ENCODE measurements around the gene TAF11L13.
"Not testable (repeated sequence)": the region's sequence is repeated elsewhere in the genome, so short reads cannot be mapped to it uniquely, and the experiment has no call there.

Gene TAF11L13

DNA sequence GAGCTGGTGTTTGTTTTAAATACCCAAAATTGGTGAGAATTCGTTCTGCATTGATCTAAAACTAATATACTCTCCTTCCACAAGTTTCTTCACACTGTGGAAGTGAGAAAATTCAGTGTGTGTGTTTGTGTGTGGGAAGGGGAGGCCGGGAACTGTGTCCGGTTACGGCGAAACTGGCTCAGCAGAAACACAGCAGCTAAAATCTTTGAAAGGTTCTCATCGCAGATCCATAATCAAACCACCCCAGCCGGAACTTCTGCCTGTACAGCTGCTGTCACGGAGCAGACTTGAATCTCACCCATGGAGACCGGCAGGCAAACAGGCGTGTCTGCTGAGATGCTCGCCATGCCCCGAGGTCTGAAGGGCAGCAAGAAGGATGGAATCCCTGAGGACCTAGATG is at the start of gene TAF11L13:
TAF11L13 (plus strand) TSS at position 301 of the 400 bp plus-strand sequence.
- not testable (repeated sequence) for DNase-seq (ENCODE audit: low read depth in 3 of 3)

DNA sequence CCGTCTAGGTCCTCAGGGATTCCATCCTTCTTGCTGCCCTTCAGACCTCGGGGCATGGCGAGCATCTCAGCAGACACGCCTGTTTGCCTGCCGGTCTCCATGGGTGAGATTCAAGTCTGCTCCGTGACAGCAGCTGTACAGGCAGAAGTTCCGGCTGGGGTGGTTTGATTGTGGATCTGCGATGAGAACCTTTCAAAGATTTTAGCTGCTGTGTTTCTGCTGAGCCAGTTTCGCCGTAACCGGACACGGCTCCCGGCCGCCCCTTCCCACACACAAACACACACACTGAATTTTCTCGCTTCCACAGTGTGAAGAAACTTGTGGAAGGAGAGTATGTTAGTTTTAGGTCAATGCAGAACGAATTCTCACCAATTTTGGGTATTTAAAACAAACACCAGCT is 46.2 kb upstream of the TAF11L13 start, which contains the start of gene TAF11L7:
TAF11L7 (minus strand) TSS at position 101 of the 400 bp plus-strand sequence.
- DNase-seq (ENCODE audit: low read depth in 3 of 3): not testable (repeated sequence)

DNA sequence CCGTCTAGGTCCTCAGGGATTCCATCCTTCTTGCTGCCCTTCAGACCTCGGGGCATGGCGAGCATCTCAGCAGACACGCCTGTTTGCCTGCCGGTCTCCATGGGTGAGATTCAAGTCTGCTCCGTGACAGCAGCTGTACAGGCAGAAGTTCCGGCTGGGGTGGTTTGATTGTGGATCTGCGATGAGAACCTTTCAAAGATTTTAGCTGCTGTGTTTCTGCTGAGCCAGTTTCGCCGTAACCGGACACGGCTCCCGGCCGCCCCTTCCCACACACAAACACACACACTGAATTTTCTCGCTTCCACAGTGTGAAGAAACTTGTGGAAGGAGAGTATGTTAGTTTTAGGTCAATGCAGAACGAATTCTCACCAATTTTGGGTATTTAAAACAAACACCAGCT is 41.0 kb upstream of the TAF11L13 start, which contains the start of gene TAF11L8:
TAF11L8 (minus strand) TSS at position 101 of the 400 bp plus-strand sequence.
- DNase-seq (ENCODE audit: low read depth in 3 of 3): not testable (repeated sequence)

DNA sequence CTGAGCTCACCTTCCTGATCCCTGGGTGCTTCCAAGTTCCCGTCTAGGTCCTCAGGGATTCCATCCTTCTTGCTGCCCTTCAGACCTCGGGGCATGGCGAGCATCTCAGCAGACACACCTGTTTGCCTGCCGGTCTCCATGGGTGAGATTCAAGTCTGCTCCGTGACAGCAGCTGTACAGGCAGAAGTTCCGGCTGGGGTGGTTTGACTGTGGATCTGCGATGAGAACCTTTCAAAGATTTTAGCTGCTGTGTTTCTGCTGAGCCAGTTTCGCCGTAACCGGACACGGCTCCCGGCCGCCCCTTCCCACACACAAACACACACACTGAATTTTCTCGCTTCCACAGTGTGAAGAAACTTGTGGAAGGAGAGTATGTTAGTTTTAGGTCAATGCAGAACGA is 37.6 kb upstream of the TAF11L13 start, which contains the start of gene TAF11L9:
TAF11L9 (minus strand) TSS at position 140 of the 400 bp plus-strand sequence.
- not testable (repeated sequence) for DNase-seq (ENCODE audit: low read depth in 3 of 3)

DNA sequence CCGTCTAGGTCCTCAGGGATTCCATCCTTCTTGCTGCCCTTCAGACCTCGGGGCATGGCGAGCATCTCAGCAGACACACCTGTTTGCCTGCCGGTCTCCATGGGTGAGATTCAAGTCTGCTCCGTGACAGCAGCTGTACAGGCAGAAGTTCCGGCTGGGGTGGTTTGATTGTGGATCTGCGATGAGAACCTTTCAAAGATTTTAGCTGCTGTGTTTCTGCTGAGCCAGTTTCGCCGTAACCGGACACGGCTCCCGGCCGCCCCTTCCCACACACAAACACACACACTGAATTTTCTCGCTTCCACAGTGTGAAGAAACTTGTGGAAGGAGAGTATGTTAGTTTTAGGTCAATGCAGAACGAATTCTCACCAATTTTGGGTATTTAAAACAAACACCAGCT is 34.2 kb upstream of the TAF11L13 start, which contains the start of gene TAF11L10:
TAF11L10 (minus strand) TSS at position 101 of the 400 bp plus-strand sequence.
- DNase-seq (ENCODE audit: low read depth in 3 of 3): not testable (repeated sequence)

DNA sequence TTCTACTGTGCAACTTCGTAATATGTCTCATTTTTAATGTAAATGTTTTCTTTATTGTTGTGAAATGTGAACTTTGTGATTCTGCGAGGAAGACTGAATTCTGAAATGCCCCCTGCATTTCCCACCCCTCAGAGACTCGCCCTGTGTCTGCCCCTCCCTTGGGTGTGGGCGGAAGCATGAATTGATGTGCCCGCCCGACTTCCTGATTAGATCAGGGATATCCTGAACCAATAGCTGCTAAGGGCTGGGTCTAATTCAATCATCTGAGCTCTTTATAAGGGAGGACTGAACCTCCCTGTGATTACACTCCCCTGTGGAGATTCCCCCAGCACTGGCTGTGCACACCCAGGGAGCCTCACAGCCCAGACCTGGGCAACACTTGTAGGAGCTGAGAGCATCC is 28.0 kb upstream of the TAF11L13 start, which contains the start of gene TAF11L11:
TAF11L11 (plus strand) TSS at position 304 of the 400 bp plus-strand sequence.
- not testable (repeated sequence) for DNase-seq (ENCODE audit: low read depth in 3 of 3)

DNA sequence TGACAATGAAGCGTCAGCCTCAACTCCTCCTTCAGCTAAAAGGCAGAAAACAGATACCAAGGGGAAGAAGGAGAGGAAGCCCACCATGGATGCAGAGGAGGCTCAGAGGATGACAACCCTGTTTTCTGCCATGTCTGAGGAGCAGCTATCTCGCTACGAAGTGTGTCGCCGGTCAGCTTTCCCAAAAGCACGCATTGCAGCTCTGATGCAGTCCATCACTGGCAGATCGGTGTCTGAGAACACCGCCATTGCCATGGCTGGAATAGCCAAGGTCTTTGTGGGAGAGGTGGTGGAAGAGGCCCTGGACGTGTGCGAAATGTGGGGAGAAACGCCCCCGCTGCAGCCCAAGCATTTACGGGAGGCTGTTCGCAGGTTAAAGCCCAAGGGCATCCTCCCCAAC is 26.9 kb upstream of the TAF11L13 start:
- no peak for DNase-seq (ENCODE audit: low read depth in 3 of 3)

DNA sequence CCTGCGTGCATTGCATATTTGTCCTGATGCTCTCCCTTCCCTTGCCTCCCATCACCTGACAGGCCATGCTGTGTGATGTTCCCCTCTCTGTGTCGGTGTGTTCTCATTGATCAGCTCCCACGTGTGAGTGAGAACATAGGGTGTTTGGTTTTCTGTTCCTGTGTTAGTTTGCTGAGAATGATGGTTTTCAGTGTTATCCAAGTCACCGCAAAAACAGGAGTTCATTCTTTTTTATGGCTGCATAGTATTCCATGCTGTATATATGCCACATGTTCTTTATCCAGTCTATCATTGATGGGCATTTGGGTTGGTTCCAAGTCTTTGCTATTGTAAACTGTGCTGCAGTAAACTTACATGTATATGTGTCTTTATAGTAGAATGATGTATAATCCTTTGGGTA is 24.4 kb upstream of the TAF11L13 start:
- DNase-seq (ENCODE audit: low read depth in 3 of 3): not testable (repeated sequence)

DNA sequence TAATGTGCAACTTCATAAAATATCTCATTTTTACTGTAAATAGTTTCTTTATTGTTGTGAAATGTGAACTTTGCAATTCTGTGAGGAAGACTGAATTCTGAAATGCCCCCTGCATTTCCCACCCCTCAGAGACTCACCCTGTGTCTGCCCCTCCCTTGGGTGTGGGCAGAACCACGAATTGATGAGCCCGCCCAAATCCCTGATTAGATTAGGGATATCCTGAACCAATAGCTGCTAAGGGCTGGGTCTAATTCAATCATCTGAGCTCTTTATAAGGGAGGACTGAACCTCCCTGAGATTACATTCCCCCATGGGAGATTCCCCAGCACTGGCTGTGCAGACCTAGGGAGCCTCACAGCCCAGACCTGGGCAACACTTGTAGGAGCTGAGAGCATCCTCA is 21.8 kb upstream of the TAF11L13 start, which contains the start of gene TAF11L12:
TAF11L12 (plus strand) TSS at position 301 of the 400 bp plus-strand sequence.
- not testable (repeated sequence) for DNase-seq (ENCODE audit: low read depth in 3 of 3)

DNA sequence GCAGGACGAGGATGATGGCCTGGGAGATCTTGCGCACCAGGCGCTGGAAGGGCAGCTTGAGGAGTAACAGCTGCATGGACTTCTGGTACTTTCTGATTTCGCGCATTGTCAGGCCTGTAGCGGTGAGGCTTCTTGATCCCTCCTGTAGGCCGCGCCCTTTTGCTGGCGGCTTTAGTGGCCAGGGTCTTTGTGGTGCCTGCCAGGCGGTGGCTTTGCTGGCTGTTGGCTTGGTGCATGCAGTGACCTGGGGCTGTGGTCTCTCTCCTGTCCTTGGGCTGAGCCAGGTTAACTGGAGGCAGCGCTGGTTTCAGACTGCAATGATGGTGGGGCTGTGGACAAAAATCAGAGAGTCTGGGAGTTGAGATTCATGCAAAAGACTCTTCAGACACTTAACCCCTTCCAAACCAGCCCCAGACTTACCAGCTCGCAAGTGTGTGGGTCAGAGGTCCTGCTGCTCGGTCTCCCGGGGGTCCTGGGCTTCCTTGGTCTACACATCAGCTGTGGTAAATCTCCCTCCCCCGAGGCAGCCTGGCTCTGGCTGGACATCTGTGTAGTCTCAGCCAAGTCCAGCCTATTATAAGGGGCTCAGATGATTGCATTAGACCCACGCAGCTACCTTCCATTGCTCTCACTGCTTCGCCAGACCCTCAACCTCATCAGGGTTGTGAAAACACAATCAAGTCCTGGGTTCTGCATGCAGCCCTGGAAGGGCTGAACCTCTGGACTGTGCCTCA is 16.8 kb upstream of the TAF11L13 start:
- no peak for DNase-seq (ENCODE audit: low read depth in 3 of 3)

DNA sequence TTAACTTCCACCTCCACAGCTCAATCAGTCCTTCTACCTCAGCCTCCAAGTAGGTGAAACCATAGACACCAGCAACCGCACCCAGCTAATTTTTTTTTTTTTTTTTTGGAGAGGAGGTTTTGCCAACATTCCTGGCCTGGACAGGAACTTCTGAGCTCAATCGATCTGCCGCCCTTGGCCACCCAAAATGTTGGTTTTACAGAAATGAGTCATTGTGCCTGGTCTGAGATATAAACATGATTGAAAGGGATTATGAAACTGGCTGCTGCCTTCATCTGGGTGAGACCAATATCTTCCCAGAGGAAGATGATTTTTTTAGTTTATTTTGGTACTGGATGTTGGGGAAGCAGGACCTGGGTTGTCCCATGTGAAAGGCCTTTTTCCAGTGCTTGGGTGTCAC is 12.5 kb upstream of the TAF11L13 start:
- no peak for DNase-seq (ENCODE audit: low read depth in 3 of 3)

DNA sequence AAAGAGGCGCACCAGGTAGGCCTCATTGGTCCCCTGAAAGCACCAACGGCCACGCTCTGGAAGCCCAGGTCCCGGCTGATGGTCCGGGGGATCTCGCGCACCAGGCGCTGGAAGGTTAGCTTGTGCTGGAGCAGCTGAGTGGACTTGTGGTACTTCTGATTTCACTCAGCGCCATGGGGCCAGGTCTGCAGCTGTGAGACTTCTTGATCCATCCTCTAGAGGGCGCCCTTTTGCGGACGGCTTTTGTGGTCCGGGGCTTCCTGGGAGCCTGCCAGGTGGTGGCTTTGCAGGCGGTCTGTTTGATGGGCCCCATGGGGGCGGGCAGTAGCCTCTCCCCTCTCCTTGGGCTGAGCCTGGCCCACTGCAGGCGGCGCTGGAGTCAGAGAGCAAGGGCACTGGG is 11.3 kb upstream of the TAF11L13 start:
- DNase-seq (ENCODE audit: low read depth in 3 of 3): no peak

DNA sequence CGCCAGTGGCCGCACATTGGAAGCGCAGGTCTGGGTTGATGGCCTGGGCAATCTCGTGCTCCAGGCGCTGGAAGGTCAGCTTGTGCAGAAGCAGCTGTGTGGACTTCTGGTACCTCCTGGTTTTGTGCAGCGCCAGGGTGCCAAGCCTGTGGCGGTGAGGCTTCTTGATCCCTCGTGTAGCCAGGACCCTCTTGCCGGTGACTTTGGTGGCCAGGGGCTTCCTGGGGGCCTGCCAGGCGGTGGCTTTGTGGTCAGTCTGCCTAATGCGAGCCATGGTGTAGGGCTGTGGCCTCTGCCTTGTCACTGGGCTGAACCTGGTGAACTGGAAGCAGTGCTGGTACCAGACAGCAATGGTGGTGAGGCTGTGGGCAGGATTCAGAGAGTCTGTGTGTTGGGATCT is 6.2 kb upstream of the TAF11L13 start:
- DNase-seq (ENCODE audit: low read depth in 3 of 3): no peak

DNA sequence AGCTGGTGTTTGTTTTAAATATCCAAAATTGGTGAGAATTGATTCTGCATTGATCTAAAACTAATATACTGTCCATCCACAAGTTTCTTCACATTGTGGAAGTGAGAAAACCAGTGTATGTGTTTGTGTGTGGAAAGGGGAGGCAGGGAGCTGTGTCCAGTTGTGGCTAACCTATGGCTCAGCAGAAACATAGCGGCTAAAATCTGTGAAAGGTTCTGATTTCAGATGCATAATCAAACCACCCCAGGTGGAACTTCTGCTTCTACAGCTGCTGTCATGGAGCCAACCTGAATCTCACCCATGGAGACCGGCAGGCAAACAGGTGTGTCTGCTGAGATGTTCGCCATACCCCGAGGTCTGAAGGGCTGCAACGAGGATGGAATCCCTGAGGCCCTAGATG is 2.3 kb downstream of the TAF11L13 start, which contains the start of gene TAF11L14:
TAF11L14 (plus strand) TSS at position 301 of the 400 bp plus-strand sequence.
- no peak for DNase-seq (ENCODE audit: low read depth in 3 of 3)

DNA sequence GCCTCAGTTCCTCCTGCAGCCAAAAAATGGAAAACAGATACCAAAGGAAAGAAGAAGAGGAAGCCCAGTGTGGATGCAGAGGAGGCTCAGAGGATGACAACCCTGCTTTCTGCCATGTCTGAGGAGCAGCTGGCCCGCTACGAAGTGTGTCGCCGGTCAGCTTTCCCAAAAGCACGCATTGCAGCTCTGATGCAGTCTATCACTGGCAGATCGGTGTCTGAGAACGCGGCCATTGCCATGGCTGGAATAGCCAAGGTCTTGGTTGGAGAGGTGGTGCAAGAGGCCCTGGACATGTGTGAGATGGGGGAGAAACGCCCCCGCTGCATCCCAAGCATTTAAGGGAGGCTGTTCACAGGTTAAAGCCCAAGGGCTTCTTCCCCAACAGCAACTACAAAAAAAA is 17.3 kb downstream of the TAF11L13 start:
- DNase-seq (ENCODE audit: low read depth in 3 of 3): not testable (repeated sequence)

DNA sequence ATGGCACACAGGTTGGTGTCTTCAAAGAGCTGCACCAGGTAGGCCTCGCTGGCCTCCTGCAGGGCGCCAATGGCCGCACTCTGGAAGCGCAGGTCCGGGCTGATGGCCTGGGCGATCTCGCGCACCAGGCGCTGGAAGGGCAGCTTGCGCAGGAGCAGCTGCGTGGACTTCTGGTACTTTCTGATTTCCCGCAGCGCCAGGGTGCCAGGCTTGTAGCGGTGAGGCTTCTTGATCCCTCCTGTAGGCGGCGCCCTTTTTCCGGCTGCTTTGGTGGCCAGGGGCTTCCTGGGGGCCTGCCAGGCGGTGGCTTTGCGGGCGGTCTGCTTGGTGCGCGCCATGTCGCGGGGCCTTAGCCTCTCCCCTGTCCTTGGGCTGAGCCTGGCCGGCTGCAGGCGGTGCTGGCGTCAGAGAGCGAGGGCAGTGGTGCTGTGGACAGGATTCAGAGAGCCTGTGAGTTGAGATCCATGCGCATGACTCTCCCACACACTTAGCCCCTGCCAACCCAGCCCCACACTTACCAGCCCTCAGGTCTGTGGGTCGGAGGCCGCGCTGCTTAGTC is 23.4 kb downstream of the TAF11L13 start:
- not testable (repeated sequence) for DNase-seq (ENCODE audit: low read depth in 3 of 3)

DNA sequence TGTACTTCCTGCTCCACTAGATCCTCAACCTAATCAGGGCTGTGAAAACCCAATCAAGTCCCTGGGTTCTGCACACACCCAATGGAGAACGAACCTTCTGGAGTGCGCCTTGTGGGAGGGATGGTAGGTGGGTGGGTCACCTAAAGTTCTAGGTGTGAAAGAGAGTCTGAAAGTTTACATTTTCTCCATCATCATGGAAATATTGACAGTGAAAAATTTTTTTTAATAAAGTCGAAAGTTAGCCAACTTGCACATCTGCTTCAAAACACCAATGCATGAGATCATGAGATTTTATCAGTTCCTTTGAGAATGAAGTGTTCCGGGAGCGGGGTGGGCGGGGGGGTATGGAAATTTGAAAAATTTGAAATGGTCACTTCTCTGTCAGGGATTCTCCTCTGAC is 24.0 kb downstream of the TAF11L13 start:
- no peak for DNase-seq (ENCODE audit: low read depth in 3 of 3)

DNA sequence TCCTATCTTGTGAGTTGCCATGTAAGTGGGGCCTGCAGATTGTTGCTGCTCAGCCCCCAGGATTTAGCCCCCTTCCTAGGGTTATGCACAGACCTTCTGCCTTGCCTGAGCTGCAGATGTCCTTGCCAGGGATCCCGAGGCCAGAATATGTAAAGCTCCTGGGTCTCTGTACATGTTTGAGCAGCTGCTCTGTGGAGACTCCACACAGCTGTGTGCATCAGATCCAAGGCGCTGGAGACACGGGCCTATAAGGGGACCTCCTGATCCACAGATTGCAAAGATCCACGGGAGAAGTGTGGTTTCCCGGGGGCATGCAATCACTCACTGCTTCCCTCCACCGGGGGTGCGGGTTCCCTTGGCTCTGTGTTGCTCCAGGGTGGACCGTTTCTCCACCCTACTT is 31.3 kb downstream of the TAF11L13 start:
- no peak for DNase-seq (ENCODE audit: low read depth in 3 of 3)

DNA sequence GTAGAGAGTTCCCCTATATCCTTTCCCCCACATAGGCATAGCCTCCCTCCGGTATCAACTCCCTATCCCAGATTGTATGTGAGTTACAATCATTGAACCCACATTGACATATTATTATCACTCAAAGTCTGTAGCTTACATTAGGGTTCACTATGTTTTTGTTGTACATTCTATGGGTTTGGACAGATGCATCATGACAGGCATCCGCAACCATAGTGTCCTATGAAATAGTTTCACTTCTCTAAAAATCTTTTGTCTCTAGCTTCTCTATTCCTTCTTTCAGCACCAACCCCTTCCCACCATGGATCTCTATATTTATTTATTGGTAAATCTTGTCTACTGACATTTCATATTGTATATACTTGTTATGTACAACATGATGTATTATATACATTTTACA is 33.9 kb downstream of the TAF11L13 start:
- no peak for DNase-seq (ENCODE audit: low read depth in 3 of 3)

DNA sequence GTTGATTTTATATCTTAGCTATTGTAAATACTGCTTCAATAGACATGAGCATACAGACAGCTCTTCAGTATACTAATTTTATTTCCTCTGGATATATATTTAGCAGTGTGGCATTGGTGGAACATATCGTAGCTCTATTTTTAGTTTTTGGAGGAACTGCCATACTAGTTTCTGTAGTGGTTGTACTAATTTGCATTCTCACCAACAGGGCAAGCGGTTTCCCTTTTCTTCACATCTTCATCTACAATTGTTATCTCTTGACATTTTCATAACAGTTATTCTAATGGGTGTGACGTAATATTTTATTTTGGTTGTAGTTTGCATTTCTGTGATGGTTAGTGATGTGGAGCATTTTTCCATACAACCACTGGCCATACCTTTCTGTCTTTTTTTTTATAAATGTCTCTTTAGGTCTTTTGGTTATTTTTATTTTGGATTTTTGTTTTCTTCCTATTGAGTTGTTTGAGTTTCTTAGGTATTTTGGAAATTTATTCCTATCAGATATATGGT is 34.9 kb downstream of the TAF11L13 start:
- DNase-seq (ENCODE audit: low read depth in 3 of 3): no peak

DNA sequence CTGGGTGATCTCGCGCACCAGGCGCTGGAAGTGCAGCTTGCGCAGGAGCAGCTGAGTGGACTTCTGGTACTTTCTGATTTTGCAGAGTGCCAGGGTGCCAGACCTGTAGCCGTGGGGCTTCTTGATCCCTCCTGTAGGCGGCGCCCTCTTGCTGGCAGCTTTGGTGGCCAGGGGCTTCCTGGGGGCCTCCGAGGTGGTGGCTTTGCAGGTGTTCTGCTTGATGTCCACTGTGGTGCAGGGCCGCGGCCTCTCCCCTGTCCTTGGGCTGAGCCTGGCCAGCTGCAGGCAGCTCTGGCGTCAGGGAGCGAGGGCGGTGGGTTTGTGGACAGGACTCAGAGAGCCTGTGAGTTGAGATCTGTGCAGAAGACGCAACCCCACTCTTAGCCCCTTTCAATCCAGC is 38.5 kb downstream of the TAF11L13 start:
- DNase-seq (ENCODE audit: low read depth in 3 of 3): no peak

DNA sequence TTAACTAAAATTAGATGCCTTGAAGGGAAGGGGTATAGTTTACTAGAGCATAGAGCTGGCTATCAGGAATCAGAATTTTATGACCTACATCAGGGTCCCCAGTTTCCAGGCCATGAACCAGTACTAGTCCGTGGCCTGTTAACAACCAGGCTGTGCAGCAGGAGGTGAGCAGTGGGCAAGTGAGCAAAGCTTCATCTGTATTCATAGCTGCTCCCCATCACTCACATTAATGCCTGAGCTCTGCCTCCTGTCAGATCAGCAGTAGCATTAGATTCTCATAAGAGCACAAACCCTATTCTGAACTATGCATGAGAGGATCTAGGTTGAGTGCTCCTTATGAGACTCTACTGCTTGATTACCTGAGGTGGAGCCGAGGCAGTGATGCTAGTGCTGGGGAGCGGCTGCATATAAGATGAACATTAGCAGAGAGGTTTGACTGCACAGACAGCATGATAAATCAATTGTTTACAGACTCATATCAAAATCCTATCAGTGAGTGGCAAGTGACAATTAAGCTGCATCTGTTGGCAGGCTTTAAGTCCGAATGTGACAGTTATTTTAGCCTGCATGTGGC is 47.0 kb downstream of the TAF11L13 start:
- DNase-seq (ENCODE audit: low read depth in 3 of 3): no peak

Data from stimulated activated CD4-positive, alpha-beta T cell treated with anti-CD3 and anti-CD28 coated beads, TNF-alpha, amount 100 ng/mL, for 48 hours (primary cell).